OCI-LY7 (cell line): ENCODE results near the gene WIPF3.

Source experiments
- CTCF ChIP-seq: fragments of 200-600 bp; sonication (generic); conservative IDR thresholded peaks from 2 replicates; pipeline ENCODE4 v1.5.1; 2014; ENCODE audit warnings: mild to moderate bottlenecking, antibody characterized with exemption, low read length, moderate library complexity, mixed read lengths
- EZH2phosphoT487 ChIP-seq: fragments of 200-600 bp; sonication (generic); IDR thresholded peaks from 2 replicates; pipeline ENCODE4 v1.6.1; 2018; ENCODE audit warnings: low read depth, borderline replicate concordance, mild to moderate bottlenecking, mixed run types, antibody characterized with exemption, low read length, moderate library complexity, mixed read lengths

- TF ChIP-seq CTCF (no peak), EZH2phosphoT487 (no peak)
These were observed 69.4 kb downstream of the WIPF3 start for GRCh38 chr7:29875741-29876140.
